NB4 (cell line): Measurements from ENCODE around the gene KIF5C.

Source experiments
- MYC ChIP-seq: IDR thresholded peaks from 2 replicates; pipeline ENCODE4 v1.6.1; 2011; ENCODE audit warnings: low read depth, low read length
- TF ChIP-seq, protein P1 (sequence below): IDR thresholded peaks from one replicate; pipeline ENCODE4 v1.5.1; 2012; ENCODE audit warnings: low read depth, low read length

- TF ChIP-seq, protein P1, sequence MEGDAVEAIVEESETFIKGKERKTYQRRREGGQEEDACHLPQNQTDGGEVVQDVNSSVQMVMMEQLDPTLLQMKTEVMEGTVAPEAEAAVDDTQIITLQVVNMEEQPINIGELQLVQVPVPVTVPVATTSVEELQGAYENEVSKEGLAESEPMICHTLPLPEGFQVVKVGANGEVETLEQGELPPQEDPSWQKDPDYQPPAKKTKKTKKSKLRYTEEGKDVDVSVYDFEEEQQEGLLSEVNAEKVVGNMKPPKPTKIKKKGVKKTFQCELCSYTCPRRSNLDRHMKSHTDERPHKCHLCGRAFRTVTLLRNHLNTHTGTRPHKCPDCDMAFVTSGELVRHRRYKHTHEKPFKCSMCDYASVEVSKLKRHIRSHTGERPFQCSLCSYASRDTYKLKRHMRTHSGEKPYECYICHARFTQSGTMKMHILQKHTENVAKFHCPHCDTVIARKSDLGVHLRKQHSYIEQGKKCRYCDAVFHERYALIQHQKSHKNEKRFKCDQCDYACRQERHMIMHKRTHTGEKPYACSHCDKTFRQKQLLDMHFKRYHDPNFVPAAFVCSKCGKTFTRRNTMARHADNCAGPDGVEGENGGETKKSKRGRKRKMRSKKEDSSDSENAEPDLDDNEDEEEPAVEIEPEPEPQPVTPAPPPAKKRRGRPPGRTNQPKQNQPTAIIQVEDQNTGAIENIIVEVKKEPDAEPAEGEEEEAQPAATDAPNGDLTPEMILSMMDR: no peak
- no peak for TF ChIP-seq MYC
These were observed 166.5 kb downstream of the KIF5C start for GRCh38 chr2:149041482-149041881.
